NCI-H526 (cell line): Measurements from ENCODE around the gene FADD.
"Not testable (repeated sequence)": the region's sequence is repeated elsewhere in the genome, so short reads cannot be mapped to it uniquely, and the experiment has no call there.

Experiments
- DNase-seq, 2 experiments: peaks; one replicate each; lab custom pipeline; 2025; lab: John Stamatoyannopoulos, UW

Gene FADD

GRCh38 chr11:70205049-70205725 is 2.1 kb downstream of the FADD start:
- no peak for DNase-seq

- DNase-seq: no peak
Observed at GRCh38 chr11:70205766-70206165, 2.7 kb downstream of the FADD start.

- no peak for DNase-seq
Observed at GRCh38 chr11:70206226-70206981, 3.3 kb downstream of the FADD start.

GRCh38 chr11:70206982-70207376 is 3.9 kb downstream of the FADD start:
- DNase-seq: no peak

- no peak for DNase-seq
Observed at GRCh38 chr11:70207531-70208131, 4.5 kb downstream of the FADD start.

- DNase-seq: no peak
Observed at GRCh38 chr11:70209391-70209912, 6.4 kb downstream of the FADD start.

GRCh38 chr11:70210051-70210501 is 7.0 kb downstream of the FADD start:
- DNase-seq: no peak

- no peak for DNase-seq
Observed at GRCh38 chr11:70210530-70210929, 7.4 kb downstream of the FADD start.

GRCh38 chr11:70212227-70212811 is 9.2 kb downstream of the FADD start:
- no peak for DNase-seq

GRCh38 chr11:70217388-70217787 is 14.3 kb downstream of the FADD start:
- DNase-seq: not testable (repeated sequence)

GRCh38 chr11:70218076-70218475 is 15.0 kb downstream of the FADD start:
- DNase-seq: not testable (repeated sequence)

- no peak for DNase-seq
Observed at GRCh38 chr11:70220136-70220535, 17.0 kb downstream of the FADD start.

- no peak for DNase-seq
Observed at GRCh38 chr11:70220920-70221319, 17.8 kb downstream of the FADD start.

GRCh38 chr11:70225681-70226177 is 22.6 kb downstream of the FADD start:
- DNase-seq: peak; percentile 65 to 88

GRCh38 chr11:70226183-70226582 is 23.1 kb downstream of the FADD start:
- peak in 1 of 2 experiments; percentile 50 for DNase-seq

- peak in 1 of 2 experiments; percentile 37 for DNase-seq
Observed at GRCh38 chr11:70226967-70227366, 23.9 kb downstream of the FADD start.

GRCh38 chr11:70229737-70230136 is 26.6 kb downstream of the FADD start:
- DNase-seq: no peak

GRCh38 chr11:70230151-70230839 is 27.2 kb downstream of the FADD start:
- no peak for DNase-seq

GRCh38 chr11:70230840-70231710 is 28.0 kb downstream of the FADD start:
- no peak for DNase-seq

GRCh38 chr11:70233034-70233433 is 29.9 kb downstream of the FADD start:
- DNase-seq: no peak

GRCh38 chr11:70233511-70233934 is 30.4 kb downstream of the FADD start:
- no peak for DNase-seq
